T-helper 1 cell (primary cell): Measurements from ENCODE around the gene CCSAP.
A peak's percentile ranks its signal among the peaks of the same experiment; 100 is the strongest.

Experiments used
- DNase-seq, 5 donors: peaks; one replicate each; pipeline ENCODE4 v3.0.0-alpha.2; 2012 to 2020

CCSAP gene

GRCh38 chr1:229285440-229285839, 57.4 kb downstream of the CCSAP start:
- no peak for DNase-seq

DNA sequence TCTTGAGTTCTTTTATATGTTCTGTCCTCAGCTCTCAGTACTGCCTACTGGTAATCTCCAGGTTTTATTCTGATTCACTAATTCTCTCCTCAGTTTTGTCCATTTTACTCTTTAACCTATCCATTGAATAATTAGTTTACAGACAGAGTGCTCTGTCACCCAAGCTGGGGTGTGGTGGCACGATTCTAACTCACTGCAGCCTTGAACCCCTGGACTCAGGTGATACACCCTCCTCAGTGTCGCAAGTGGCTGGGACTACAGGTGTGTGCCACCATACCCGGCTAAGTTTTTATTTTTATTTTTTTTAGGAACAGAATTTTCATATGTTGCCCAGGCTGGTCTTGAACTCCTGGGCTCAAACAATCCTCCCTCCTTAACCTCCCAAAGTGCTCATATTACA, 58.0 kb downstream of the CCSAP start:
- DNase-seq, result no peak

- DNase-seq, result no peak
Observed at GRCh38 chr1:229283183-229283611, 59.6 kb downstream of the CCSAP start.

- no peak for DNase-seq
Observed at GRCh38 chr1:229282295-229282823, 60.5 kb downstream of the CCSAP start.

GRCh38 chr1:229281339-229281926, 61.4 kb downstream of the CCSAP start:
- DNase-seq, result no peak

DNA sequence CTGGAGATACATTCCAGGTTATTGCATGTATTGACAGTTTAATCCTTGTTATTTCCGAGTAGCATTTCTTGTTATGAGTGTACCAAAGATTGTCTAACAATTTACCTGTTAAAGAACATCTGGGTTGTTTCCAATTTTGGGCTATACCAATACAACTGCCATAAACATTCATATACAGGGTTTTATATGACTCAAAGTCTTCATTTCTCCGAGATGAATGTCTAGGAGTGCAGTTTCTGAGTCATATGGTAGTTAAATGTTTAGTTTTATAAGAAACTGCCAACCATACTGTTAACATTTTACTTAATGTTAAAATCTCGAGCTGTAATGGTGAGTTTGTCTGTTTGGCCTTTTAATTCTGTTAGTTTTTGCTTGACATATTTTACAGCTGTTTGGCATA, 61.9 kb downstream of the CCSAP start:
- DNase-seq, result peak in 1 of 5 donors; percentile 65

DNA sequence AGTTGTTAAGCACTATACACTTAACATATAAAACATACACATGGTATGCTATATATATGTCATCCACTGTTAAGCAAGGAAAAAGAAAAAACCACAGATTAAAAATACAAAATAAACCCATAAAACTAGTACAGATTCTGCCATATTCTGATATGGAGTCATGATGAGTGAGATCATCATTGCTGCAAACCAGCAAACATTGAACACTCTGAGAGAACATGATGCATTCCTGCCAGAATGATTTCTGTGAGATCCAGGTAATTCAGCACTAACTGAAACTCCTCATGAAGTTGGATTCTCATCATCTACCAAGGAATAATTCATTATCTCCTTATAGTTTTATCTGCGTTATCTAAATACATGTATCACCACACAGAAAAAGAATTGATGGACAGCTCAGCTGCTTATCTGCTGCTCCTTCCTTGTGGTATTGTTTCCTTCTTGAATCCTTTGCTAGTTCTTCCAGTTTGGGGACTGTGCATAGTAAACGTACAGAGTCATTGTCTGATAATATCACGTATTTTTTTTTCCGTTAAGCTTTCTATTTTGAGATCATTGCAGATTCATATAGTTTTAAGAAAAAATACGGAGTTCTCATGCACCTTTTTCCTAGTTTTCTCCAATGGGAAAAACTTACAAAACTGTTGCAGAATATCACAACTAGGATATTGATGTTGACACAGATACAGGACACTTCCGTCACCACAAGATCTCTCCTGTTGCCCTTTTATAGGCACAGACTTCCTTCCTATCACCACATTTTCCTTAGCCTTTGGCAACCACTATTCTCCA, 62.6 kb downstream of the CCSAP start:
- DNase-seq, result no peak

GRCh38 chr1:229279242-229279641, 63.6 kb downstream of the CCSAP start:
- DNase-seq, result no peak

DNA sequence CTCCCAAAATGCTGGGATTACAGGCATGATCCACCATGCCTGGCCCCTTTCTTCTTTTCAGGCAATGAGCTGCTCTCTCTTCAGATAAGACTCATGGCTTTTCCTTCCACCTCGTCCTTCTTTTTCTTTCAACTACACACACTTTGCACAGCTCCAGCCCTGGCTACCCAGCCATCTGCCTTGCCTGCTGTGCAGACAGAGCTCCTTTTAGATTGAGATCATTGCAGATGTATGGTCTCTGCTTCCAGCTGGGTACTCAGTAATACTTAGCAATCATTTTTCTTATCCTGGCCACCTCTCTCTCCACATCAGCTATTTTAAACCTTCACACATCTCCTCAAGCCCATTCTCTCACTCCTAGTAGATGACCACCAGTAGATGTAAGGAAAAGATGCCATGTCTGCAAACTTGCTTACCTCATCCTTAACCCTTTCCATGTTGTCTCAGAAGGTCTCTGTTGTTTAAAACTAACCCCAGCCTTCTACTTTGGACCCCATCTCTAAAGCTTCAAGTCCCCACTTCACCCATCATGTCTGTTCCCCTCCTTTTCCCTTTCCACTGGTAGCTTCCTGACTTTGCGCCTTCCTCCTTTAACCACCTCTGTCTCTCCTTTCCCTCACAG, 64.6 kb downstream of the CCSAP start:
- no peak for DNase-seq

DNA sequence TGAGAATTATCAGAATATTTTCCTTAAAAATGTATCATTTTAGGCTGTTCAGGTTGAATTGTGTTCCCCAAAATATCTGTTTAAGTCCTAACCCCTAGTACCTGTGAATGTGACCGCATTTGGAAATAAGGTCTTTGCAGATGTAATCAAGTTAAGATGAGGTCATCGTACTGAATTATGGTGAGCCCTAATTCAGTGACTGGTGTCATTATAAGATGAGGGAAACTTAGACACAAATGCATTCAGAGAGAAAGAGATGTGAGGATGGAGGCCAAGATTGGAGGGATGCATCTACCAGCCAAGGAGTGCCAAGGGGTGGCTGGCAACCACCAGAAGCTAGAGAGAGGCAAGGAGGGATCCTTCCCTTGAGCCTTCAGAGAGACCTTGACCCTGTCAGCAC, 67.8 kb downstream of the CCSAP start:
- DNase-seq, result no peak

- no peak for DNase-seq
Observed at GRCh38 chr1:229273507-229274232, 69.2 kb downstream of the CCSAP start.

- DNase-seq, result no peak
Observed at GRCh38 chr1:229272164-229273158, 70.4 kb downstream of the CCSAP start.

GRCh38 chr1:229271448-229272159, 71.2 kb downstream of the CCSAP start:
- DNase-seq, result peak in 2 of 5 donors; percentile 21 to 45
